Activated CD4-positive, CD25-positive, alpha-beta regulatory T cell treated with anti-CD3 and anti-CD28 coated beads, Interleukin-2, amount 50 U/mL, for 72 hours (primary cell): ENCODE data around the gene ZNF407.

Experiments used
- DNase-seq: peaks from one replicate; pipeline ENCODE4 v3.0.0; 2021

Gene ZNF407

GRCh38 chr18:74796841-74797576 lies 199.3 kb downstream of the ZNF407 start:
- no peak for DNase-seq

- no peak for DNase-seq
These were observed 200.0 kb downstream of the ZNF407 start for GRCh38 chr18:74797577-74798151.

- no peak for DNase-seq
These were observed 201.9 kb downstream of the ZNF407 start for GRCh38 chr18:74799542-74799941.

- no peak for DNase-seq
These were observed 202.4 kb downstream of the ZNF407 start for GRCh38 chr18:74800098-74800497.

GRCh38 chr18:74803117-74803516 lies 205.4 kb downstream of the ZNF407 start:
- DNase-seq, result no peak

GRCh38 chr18:74803769-74804168 lies 206.1 kb downstream of the ZNF407 start:
- no peak for DNase-seq

- no peak for DNase-seq
These were observed 207.0 kb downstream of the ZNF407 start for GRCh38 chr18:74804677-74805076.

GRCh38 chr18:74806073-74806472 lies 208.4 kb downstream of the ZNF407 start:
- no peak for DNase-seq

- no peak for DNase-seq
These were observed 209.2 kb downstream of the ZNF407 start for GRCh38 chr18:74806700-74807416.

GRCh38 chr18:74817576-74817975 lies 219.9 kb downstream of the ZNF407 start:
- DNase-seq, result no peak

GRCh38 chr18:74818516-74819175 lies 221.0 kb downstream of the ZNF407 start:
- no peak for DNase-seq

GRCh38 chr18:74819433-74820059 lies 221.9 kb downstream of the ZNF407 start:
- no peak for DNase-seq

- no peak for DNase-seq
These were observed 222.6 kb downstream of the ZNF407 start for GRCh38 chr18:74820160-74820780.

GRCh38 chr18:74825460-74825859 lies 227.8 kb downstream of the ZNF407 start:
- DNase-seq, result no peak

- no peak for DNase-seq
These were observed 228.9 kb downstream of the ZNF407 start for GRCh38 chr18:74826572-74826971.

- no peak for DNase-seq
These were observed 230.5 kb downstream of the ZNF407 start for GRCh38 chr18:74828200-74828599.

- no peak for DNase-seq
These were observed 234.0 kb downstream of the ZNF407 start for GRCh38 chr18:74831571-74832250.

- no peak for DNase-seq
These were observed 234.7 kb downstream of the ZNF407 start for GRCh38 chr18:74832381-74832780.

- DNase-seq, result no peak
These were observed 235.3 kb downstream of the ZNF407 start for GRCh38 chr18:74832999-74833398.

GRCh38 chr18:74834424-74835309 lies 237.0 kb downstream of the ZNF407 start:
- DNase-seq, result no peak
